Measurements from ENCODE around the gene PTPRT.

The PTPRT gene

DNA sequence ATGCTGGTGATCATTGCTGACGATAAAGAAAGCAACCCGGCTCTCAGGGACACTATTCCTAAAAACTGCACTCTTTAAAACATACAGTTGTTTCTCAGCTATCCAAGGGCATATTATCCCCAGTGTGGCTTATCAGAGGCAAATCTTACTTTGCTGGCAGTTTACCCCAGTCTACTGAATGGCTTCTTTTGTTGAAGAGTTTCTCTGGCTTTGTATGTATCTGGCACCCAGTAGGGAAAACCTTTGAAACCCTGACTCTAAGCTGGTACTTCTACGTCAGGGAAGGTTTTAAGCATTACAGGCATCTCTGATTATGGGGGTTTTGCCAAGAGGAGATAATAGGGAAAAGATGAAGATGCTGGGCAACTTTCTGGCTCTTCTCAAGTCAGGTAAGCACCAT lies 933.9 kb downstream of the PTPRT start:
- Histone ChIP-seq H3K79me2 (ENCODE audit: control insufficient read depth, insufficient read depth, low read length) (no peaks in the 10 kb centered on the region), H4K5ac (ENCODE audit: low read length) (no peak overlapping the region), H3K18ac (ENCODE audit: low read length) (no peak overlapping the region), H3K4me1 (ENCODE audit: control insufficient read depth, low read depth, low read length) (no peaks in the 10 kb centered on the region), H3K27me3 (ENCODE audit: insufficient read depth, low read length, poor library complexity) (no peaks in the 10 kb centered on the region), H2BK15ac (replicated peaks; ENCODE audit: low read depth) (no peak overlapping the region), H3K79me1 (ENCODE audit: low read length) (no peaks in the 10 kb centered on the region), H2BK5ac (ENCODE audit: low read length) (no peak overlapping the region), H4K8ac (ENCODE audit: low read depth, low read length) (no peak overlapping the region), H3K9ac (ENCODE audit: low read length) (no peak overlapping the region), H3K4me3 (ENCODE audit: low read length) (no peak overlapping the region), H3K4me2 (ENCODE audit: low read length) (no peak overlapping the region), H3K27ac (ENCODE audit: low read depth, low read length) (no peak overlapping the region), H3K4ac (ENCODE audit: low read depth, low read length) (no peak overlapping the region), H2AK5ac (ENCODE audit: low read length) (no peak overlapping the region), H3K23ac (ENCODE audit: low read length) (no peak overlapping the region), H2BK120ac (ENCODE audit: low read depth, low read length) (no peak overlapping the region), H3K36me3 (ENCODE audit: control insufficient read depth, insufficient read depth, low read length) (no peaks in the 10 kb centered on the region), H3K56ac (ENCODE audit: low read length) (no peak overlapping the region)
- DNase-seq = no peak
- WGBS (ENCODE audit: extremely low coverage, insufficient coverage, low lambda C conversion rate) = no CpG with 5 or more reads among the region's 3 CpGs

DNA sequence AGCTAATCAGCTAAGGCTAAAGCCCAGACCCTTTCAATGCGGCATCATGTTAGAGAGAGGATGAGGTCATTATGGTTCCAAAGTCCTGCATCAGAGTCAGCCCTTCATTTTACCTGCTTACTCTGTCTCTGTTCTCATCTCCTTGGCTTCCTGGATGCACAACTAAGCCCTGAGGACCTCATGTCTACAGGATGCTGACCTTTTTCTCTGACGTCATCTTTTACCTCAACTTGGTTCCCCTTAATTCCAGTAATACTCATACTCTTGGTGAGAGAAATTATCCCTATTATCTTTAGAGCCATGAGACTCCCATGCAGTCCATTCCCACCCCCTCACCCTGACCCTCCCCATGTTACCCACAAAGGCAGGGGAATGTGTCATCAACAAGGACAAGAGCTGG lies 935.0 kb downstream of the PTPRT start:
- H3K79me1 ChIP-seq (ENCODE audit: low read length) = no peaks in the 10 kb centered on the region
- no peak overlapping the region for H2BK120ac ChIP-seq (ENCODE audit: low read depth, low read length)
- H2AK5ac ChIP-seq (ENCODE audit: low read length) = no peak overlapping the region
- no peak overlapping the region for H3K18ac ChIP-seq (ENCODE audit: low read length)
- no peak for DNase-seq
- H2BK5ac ChIP-seq (ENCODE audit: low read length) = no peak overlapping the region
- no peaks in the 10 kb centered on the region for H3K4me1 ChIP-seq (ENCODE audit: control insufficient read depth, low read depth, low read length)
- no peaks in the 10 kb centered on the region for H3K79me2 ChIP-seq (ENCODE audit: control insufficient read depth, insufficient read depth, low read length)
- H3K9ac ChIP-seq (ENCODE audit: low read length) = no peak overlapping the region
- WGBS (ENCODE audit: extremely low coverage, insufficient coverage, low lambda C conversion rate) = no CpG with 5 or more reads among the region's 2 CpGs
- no peak overlapping the region for H3K4ac ChIP-seq (ENCODE audit: low read depth, low read length)
- H3K4me3 ChIP-seq (ENCODE audit: low read length) = no peak overlapping the region
- H2BK15ac ChIP-seq (replicated peaks; ENCODE audit: low read depth) = no peak overlapping the region
- no peak overlapping the region for H3K56ac ChIP-seq (ENCODE audit: low read length)
- H4K8ac ChIP-seq (ENCODE audit: low read depth, low read length) = no peak overlapping the region
- no peak overlapping the region for H3K4me2 ChIP-seq (ENCODE audit: low read length)
- no peaks in the 10 kb centered on the region for H3K27me3 ChIP-seq (ENCODE audit: insufficient read depth, low read length, poor library complexity)
- no peak overlapping the region for H3K27ac ChIP-seq (ENCODE audit: low read depth, low read length)
- H3K36me3 ChIP-seq (ENCODE audit: control insufficient read depth, insufficient read depth, low read length) = no peaks in the 10 kb centered on the region
- H4K5ac ChIP-seq (ENCODE audit: low read length) = no peak overlapping the region
- H3K23ac ChIP-seq (ENCODE audit: low read length) = no peak overlapping the region

DNA sequence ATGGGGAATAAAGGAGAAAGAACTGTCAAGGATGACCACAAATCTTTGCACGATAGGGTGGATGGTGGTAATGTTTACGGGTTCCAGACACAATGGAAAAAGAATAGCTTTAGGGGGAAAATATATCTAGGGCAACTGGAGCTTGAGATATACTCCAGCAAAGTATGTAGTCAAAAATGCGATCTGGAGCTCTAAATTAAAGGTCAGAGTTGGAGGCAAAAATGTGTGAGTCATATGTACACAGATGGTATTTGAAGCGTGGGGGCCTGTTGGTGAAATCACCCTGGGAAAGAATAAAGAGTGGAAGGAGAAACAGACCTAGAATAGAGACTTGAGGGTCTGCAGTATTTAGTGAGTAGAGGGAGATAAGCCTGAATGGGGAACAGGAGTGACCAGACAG lies 937.6 kb downstream of the PTPRT start:
- Histone ChIP-seq H2AK5ac (ENCODE audit: low read length) (no peak overlapping the region), H3K27me3 (ENCODE audit: insufficient read depth, low read length, poor library complexity) (no peaks in the 10 kb centered on the region), H3K27ac (ENCODE audit: low read depth, low read length) (no peak overlapping the region), H3K4me1 (ENCODE audit: control insufficient read depth, low read depth, low read length) (no peaks in the 10 kb centered on the region), H3K4ac (ENCODE audit: low read depth, low read length) (no peak overlapping the region), H3K23ac (ENCODE audit: low read length) (no peak overlapping the region), H3K79me2 (ENCODE audit: control insufficient read depth, insufficient read depth, low read length) (no peaks in the 10 kb centered on the region), H3K4me2 (ENCODE audit: low read length) (no peak overlapping the region), H3K36me3 (ENCODE audit: control insufficient read depth, insufficient read depth, low read length) (no peaks in the 10 kb centered on the region), H3K18ac (ENCODE audit: low read length) (no peak overlapping the region), H2BK5ac (ENCODE audit: low read length) (no peak overlapping the region), H3K4me3 (ENCODE audit: low read length) (no peak overlapping the region), H3K9ac (ENCODE audit: low read length) (no peak overlapping the region), H3K56ac (ENCODE audit: low read length) (no peak overlapping the region), H2BK120ac (ENCODE audit: low read depth, low read length) (no peak overlapping the region), H3K79me1 (ENCODE audit: low read length) (no peaks in the 10 kb centered on the region), H4K5ac (ENCODE audit: low read length) (no peak overlapping the region), H2BK15ac (replicated peaks; ENCODE audit: low read depth) (no peak overlapping the region), H4K8ac (ENCODE audit: low read depth, low read length) (no peak overlapping the region)
- no CpG with 5 or more reads among the region's 4 CpGs for WGBS (ENCODE audit: extremely low coverage, insufficient coverage, low lambda C conversion rate)
- DNase-seq = no peak

DNA sequence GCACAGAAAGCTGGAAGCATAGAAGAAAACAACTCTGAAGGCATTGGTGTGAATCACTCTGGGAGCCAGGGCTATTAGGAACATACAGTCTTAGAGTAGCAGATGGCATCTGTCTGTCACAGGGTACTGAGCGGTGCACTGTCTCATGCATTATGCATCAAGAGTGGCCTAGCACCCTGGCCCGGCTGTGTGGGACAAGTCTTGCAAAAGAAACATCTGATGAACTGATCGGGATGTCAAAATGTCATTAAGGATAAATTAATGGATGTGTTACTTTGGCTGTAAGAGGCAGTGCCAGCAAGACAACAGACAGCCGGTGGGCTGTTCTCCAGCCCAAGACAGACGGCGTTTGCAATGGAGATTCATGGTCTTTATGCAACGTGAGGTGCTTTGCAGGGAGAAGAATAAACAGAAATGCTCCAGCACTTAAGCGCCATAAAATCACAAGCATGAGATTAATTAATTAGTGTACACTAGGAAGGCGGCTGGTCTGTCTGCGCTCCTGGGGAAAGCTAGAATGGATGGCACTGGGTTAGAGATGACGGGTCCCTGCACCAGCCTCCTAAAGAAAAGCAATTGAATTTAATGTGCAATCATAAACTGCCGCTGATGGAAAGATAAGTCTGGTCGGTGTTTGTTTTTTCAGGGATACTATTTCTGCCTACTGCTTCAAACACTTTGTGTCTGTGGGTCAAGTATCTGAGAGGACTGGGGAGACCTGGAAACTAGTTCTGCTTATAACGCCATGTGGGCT lies 970.9 kb downstream of the PTPRT start:
- no peak overlapping the region for H3K27ac ChIP-seq (ENCODE audit: low read depth, low read length)
- no peak overlapping the region for H3K56ac ChIP-seq (ENCODE audit: low read length)
- no peaks in the 10 kb centered on the region for H3K79me2 ChIP-seq (ENCODE audit: control insufficient read depth, insufficient read depth, low read length)
- no peak overlapping the region for H2BK5ac ChIP-seq (ENCODE audit: low read length)
- no peak overlapping the region for H3K9ac ChIP-seq (ENCODE audit: low read length)
- H3K36me3 ChIP-seq (ENCODE audit: control insufficient read depth, insufficient read depth, low read length) = no peaks in the 10 kb centered on the region
- H3K79me1 ChIP-seq (ENCODE audit: low read length) = no peaks in the 10 kb centered on the region
- no peaks in the 10 kb centered on the region for H3K27me3 ChIP-seq (ENCODE audit: insufficient read depth, low read length, poor library complexity)
- H3K4me2 ChIP-seq (ENCODE audit: low read length) = no peak overlapping the region
- H3K23ac ChIP-seq (ENCODE audit: low read length) = no peak overlapping the region
- H2BK120ac ChIP-seq (ENCODE audit: low read depth, low read length) = no peak overlapping the region
- no peak overlapping the region for H3K4me3 ChIP-seq (ENCODE audit: low read length)
- WGBS (ENCODE audit: extremely low coverage, insufficient coverage, low lambda C conversion rate) = no CpG with 5 or more reads among the region's 14 CpGs
- no peak overlapping the region for H3K18ac ChIP-seq (ENCODE audit: low read length)
- H4K8ac ChIP-seq (ENCODE audit: low read depth, low read length) = no peak overlapping the region
- H4K5ac ChIP-seq (ENCODE audit: low read length) = no peak overlapping the region
- no peak overlapping the region for H3K4ac ChIP-seq (ENCODE audit: low read depth, low read length)
- DNase-seq = no peak
- no peak overlapping the region for H2AK5ac ChIP-seq (ENCODE audit: low read length)
- no peak overlapping the region for H2BK15ac ChIP-seq (replicated peaks; ENCODE audit: low read depth)
- no peaks in the 10 kb centered on the region for H3K4me1 ChIP-seq (ENCODE audit: control insufficient read depth, low read depth, low read length)

DNA sequence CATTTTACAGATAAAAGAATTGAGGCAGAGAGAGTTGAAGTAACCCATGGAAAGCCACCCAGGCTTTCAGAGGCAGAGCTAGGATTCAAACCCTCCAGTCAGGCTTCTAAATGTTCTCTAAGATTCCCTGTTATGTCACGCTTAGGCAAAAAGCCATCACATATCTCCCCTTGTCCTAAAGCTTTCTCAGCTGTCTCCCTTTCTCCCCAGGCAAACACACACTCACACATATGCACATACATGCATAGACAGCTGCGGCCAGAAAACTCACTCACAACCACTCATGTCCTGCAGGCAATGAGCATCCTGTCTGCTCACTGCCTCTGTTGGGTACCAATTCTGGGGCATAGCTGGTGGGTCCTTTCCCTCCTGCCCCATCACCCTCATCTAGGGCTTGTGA lies 975.6 kb downstream of the PTPRT start:
- Histone ChIP-seq H3K4ac (ENCODE audit: low read depth, low read length) (no peak overlapping the region), H4K5ac (ENCODE audit: low read length) (no peak overlapping the region), H2BK5ac (ENCODE audit: low read length) (no peak overlapping the region), H2BK15ac (replicated peaks; ENCODE audit: low read depth) (no peak overlapping the region), H3K4me1 (ENCODE audit: control insufficient read depth, low read depth, low read length) (no peaks in the 10 kb centered on the region), H3K18ac (ENCODE audit: low read length) (no peak overlapping the region), H3K56ac (ENCODE audit: low read length) (no peak overlapping the region), H3K23ac (ENCODE audit: low read length) (no peak overlapping the region), H4K8ac (ENCODE audit: low read depth, low read length) (no peak overlapping the region), H3K79me1 (ENCODE audit: low read length) (no peaks in the 10 kb centered on the region), H3K27ac (ENCODE audit: low read depth, low read length) (no peak overlapping the region), H3K4me2 (ENCODE audit: low read length) (no peak overlapping the region), H3K36me3 (ENCODE audit: control insufficient read depth, insufficient read depth, low read length) (no peaks in the 10 kb centered on the region), H3K79me2 (ENCODE audit: control insufficient read depth, insufficient read depth, low read length) (no peaks in the 10 kb centered on the region), H2BK120ac (ENCODE audit: low read depth, low read length) (no peak overlapping the region), H3K4me3 (ENCODE audit: low read length) (no peak overlapping the region), H3K27me3 (ENCODE audit: insufficient read depth, low read length, poor library complexity) (no peaks in the 10 kb centered on the region), H3K9ac (ENCODE audit: low read length) (no peak overlapping the region), H2AK5ac (ENCODE audit: low read length) (no peak overlapping the region)
- WGBS (ENCODE audit: extremely low coverage, insufficient coverage, low lambda C conversion rate) = no CpG with 5 or more reads among the region's 2 CpGs
- DNase-seq = no peak

DNA sequence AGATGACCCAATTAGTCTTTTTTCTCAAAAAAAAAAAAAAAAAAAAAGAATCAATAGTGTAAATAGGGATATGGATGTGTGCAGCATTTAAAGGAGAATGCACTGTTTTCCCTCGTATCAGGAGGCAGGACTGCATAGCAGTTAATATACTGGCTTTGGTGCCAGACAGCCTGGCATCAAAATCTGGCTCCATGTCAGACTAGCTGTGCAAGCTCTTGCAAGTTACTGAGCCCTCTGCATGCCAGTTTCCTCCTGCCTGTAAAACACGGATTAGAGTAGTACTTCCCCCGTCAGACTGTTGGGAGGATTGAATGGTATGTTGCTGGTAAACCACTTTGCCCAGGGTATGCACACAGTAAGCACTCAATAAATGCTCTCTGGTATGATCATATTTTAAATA lies 977.3 kb downstream of the PTPRT start:
- Histone ChIP-seq H3K79me2 (ENCODE audit: control insufficient read depth, insufficient read depth, low read length) (no peaks in the 10 kb centered on the region), H3K4me1 (ENCODE audit: control insufficient read depth, low read depth, low read length) (no peaks in the 10 kb centered on the region), H4K5ac (ENCODE audit: low read length) (no peak overlapping the region), H3K4me3 (ENCODE audit: low read length) (no peak overlapping the region), H3K4me2 (ENCODE audit: low read length) (no peak overlapping the region), H3K4ac (ENCODE audit: low read depth, low read length) (no peak overlapping the region), H4K8ac (ENCODE audit: low read depth, low read length) (no peak overlapping the region), H3K9ac (ENCODE audit: low read length) (no peak overlapping the region), H2AK5ac (ENCODE audit: low read length) (no peak overlapping the region), H3K18ac (ENCODE audit: low read length) (no peak overlapping the region), H3K36me3 (ENCODE audit: control insufficient read depth, insufficient read depth, low read length) (no peaks in the 10 kb centered on the region), H3K27me3 (ENCODE audit: insufficient read depth, low read length, poor library complexity) (no peaks in the 10 kb centered on the region), H2BK15ac (replicated peaks; ENCODE audit: low read depth) (no peak overlapping the region), H3K79me1 (ENCODE audit: low read length) (no peaks in the 10 kb centered on the region), H3K23ac (ENCODE audit: low read length) (no peak overlapping the region), H2BK120ac (ENCODE audit: low read depth, low read length) (no peak overlapping the region), H2BK5ac (ENCODE audit: low read length) (no peak overlapping the region), H3K56ac (ENCODE audit: low read length) (no peak overlapping the region), H3K27ac (ENCODE audit: low read depth, low read length) (no peak overlapping the region)
- no peak for DNase-seq
- no CpG with 5 or more reads among the region's 3 CpGs for WGBS (ENCODE audit: extremely low coverage, insufficient coverage, low lambda C conversion rate)

Data from mesendoderm (in vitro differentiated cells).